ENCODE data around the gene KCNJ16.

Gene KCNJ16

DNA sequence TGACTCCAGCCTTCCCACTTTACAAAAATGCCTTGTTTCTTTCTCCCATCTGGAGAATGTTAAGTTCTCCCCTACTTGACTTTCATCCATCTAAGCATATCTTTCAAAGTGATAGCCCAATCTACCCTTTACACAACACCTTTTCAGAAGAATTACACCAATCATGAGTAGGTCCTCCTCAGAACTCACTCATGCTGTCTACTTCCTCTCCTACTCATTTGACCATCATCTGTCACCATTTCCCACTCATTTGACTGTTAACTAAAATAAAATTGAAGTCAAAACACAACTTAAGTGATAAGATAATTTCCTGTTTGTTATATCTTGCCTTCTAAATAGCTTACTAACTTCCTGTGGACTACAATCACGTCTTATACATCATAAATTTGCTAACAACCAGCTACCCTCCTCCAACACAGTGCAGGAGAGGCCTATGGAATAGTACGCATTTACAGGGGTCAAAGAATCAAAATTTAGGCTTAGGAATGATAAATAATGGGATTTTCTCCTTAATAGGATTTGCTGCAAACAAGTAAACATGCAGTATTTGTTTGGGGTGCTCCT is 16.1 kb downstream of the KCNJ16 start:
- no peak for DNase-seq (ENCODE audit: low read depth, low spot score)
- TF ChIP-seq, protein P1, sequence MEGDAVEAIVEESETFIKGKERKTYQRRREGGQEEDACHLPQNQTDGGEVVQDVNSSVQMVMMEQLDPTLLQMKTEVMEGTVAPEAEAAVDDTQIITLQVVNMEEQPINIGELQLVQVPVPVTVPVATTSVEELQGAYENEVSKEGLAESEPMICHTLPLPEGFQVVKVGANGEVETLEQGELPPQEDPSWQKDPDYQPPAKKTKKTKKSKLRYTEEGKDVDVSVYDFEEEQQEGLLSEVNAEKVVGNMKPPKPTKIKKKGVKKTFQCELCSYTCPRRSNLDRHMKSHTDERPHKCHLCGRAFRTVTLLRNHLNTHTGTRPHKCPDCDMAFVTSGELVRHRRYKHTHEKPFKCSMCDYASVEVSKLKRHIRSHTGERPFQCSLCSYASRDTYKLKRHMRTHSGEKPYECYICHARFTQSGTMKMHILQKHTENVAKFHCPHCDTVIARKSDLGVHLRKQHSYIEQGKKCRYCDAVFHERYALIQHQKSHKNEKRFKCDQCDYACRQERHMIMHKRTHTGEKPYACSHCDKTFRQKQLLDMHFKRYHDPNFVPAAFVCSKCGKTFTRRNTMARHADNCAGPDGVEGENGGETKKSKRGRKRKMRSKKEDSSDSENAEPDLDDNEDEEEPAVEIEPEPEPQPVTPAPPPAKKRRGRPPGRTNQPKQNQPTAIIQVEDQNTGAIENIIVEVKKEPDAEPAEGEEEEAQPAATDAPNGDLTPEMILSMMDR (IDR thresholded peaks at IDR 0.05; ENCODE audit: insufficient read depth, low read length, missing control alignments): no peak
- CTCF ChIA-PET: no interaction called here
- POLR2A ChIA-PET: no interaction called here
- H3K4me3 ChIP-seq (ENCODE audit: low read depth, low read length): no peak overlapping the region

DNA sequence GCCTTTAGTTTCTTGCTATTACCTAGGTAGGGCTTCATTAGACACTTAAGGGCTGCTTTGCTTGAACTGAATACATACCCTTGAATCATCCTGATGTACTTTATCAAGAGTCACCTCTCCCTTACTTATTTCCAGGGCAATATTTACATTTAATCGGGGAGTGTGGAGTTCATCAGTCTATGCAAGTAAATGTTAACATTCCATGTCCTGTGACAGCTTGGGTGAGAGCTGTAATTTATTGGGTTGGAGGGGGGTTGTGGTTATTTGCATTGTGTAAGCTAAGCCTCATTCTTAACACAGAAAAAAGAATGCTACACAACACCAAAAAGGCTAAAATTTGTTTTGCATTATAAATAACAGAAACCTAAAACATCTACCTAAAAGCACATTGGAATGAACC is 16.7 kb downstream of the KCNJ16 start:
- DNase-seq (ENCODE audit: low read depth, low spot score): no peak
- ChIA-PET POLR2A (no interaction called here), CTCF (no interaction called here)
- no peak overlapping the region for H3K4me3 ChIP-seq (ENCODE audit: low read depth, low read length)
- TF ChIP-seq, protein P1 (IDR thresholded peaks at IDR 0.05; ENCODE audit: insufficient read depth, low read length, missing control alignments): no peak

DNA sequence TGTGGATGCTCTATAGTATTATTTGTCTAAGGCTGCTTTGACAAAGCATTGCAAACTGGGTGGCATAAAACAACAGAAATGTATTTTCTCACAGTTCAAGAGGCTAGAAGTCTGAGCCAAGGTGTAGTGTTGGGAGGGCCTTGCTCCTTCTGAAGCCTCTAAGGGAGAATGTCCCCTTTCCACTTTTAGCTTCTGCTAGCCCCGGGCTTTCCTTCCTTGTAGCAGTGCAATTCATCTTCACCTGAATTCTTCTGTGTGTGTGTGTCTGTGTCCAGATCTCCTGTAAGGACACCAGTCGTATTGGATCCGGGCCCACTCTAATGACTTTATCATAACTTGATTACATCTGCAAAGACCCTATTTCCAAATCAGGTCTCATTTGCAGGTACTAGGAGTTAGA is 18.1 kb downstream of the KCNJ16 start:
- ChIA-PET POLR2A (no interaction called here), CTCF (no interaction called here)
- no peak overlapping the region for H3K4me3 ChIP-seq (ENCODE audit: low read depth, low read length)
- no peak for DNase-seq (ENCODE audit: low read depth, low spot score)
- TF ChIP-seq, protein P1 (IDR thresholded peaks at IDR 0.05; ENCODE audit: insufficient read depth, low read length, missing control alignments): no peak

DNA sequence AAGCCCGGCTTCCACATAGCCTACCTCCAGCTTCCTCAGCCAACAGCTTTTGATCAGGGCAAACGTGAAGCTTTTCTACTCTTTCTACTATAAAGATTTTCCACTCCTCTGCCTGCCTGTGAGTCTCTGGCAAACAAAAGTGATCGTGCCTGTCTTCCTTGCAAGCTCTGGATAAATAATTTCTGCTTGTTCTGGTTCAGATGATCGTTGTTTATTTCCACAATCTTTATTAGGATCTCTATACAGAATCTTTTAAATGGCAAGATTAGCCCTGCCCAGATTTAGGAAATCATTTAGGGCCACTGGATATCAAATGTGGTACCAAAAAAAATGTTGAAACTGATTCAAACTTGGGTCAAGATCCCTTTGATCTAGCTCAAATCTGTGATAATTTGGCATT is 20.4 kb downstream of the KCNJ16 start:
- CTCF ChIA-PET: no interaction called here
- H3K4me3 ChIP-seq (ENCODE audit: low read depth, low read length): no peak overlapping the region
- DNase-seq (ENCODE audit: low read depth, low spot score): no peak
- TF ChIP-seq, protein P1 (IDR thresholded peaks at IDR 0.05; ENCODE audit: insufficient read depth, low read length, missing control alignments): no peak
- POLR2A ChIA-PET: no interaction called here

DNA sequence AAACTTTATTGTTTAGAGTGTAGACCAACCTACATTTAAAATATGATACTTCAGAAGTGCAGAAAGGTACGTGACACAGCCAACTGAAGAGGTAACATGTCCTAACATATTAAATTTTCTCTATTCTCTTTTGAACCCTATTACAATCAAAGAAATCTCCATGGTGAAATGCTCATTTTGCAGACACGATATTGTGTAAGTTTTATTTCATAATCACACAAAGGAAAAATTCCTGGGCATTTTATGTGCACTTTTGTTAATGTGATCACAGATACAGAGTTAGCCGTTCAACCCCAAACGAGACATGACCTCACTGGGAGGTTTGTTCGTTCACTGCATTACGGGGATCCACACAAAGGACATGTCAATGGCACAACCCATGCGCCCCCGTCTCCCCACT is 21.8 kb downstream of the KCNJ16 start:
- TF ChIP-seq, protein P1 (IDR thresholded peaks at IDR 0.05; ENCODE audit: insufficient read depth, low read length, missing control alignments): no peak
- DNase-seq (ENCODE audit: low read depth, low spot score): no peak
- CTCF ChIA-PET: no interaction called here
- H3K4me3 ChIP-seq (ENCODE audit: low read depth, low read length): no peak overlapping the region
- POLR2A ChIA-PET: no interaction called here

DNA sequence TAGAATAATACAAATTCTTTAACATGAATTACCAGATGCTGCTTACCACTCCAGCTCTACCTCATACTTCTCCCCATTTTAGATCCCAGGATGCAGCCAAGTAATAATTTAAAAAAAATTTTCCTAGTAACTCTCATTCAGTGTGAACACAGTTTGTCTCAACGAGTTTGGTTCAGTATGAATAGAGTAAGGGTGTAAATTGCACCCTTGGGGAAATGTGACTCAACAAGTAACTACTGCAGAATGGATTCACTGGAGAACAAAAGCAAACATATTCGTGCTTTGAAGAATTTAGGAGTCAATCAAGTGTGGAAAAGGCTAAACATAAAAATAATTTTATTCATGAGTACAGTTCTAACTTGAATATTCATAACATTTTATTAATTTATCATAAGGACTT is 23.0 kb downstream of the KCNJ16 start:
- TF ChIP-seq, protein P1 (IDR thresholded peaks at IDR 0.05; ENCODE audit: insufficient read depth, low read length, missing control alignments): no peak
- DNase-seq (ENCODE audit: low read depth, low spot score): no peak
- ChIA-PET POLR2A (no interaction called here), CTCF (no interaction called here)
- H3K4me3 ChIP-seq (ENCODE audit: low read depth, low read length): no peak overlapping the region

Data from AG04449 (cell line).